H7 (cell line): Measurements from ENCODE around the gene TYRP1. TPM values are rescaled to one million over a fixed set of nuclear protein-coding genes. Genes with fewer than 3 reads are reported as not detected.

Experiments used
- DNase-seq: peaks from one replicate; pipeline ENCODE4 v3.0.0; 2012
- H3K27me3 ChIP-seq: 2 replicates; pipeline ENCODE4 v1.6.0; 2011; ENCODE audit warnings: mild to moderate bottlenecking, low read length; ENCODE audit not compliant: control insufficient read depth, insufficient read depth
- H3K36me3 ChIP-seq: replicated peaks from 2 replicates; pipeline ENCODE4 v1.5.1; 2011; ENCODE audit warnings: low read length; ENCODE audit not compliant: control insufficient read depth, insufficient read depth
- H3K4me3 ChIP-seq: 2 replicates; pipeline ENCODE4 v1.5.1; 2011; ENCODE audit warnings: low read depth, mild to moderate bottlenecking, control low read depth, low read length, moderate library complexity; ENCODE audit not compliant: insufficient read depth
- total RNA-seq: library from RNA; depleted of rRNA; stranded (reverse); fragments of >200 nt; shearing (Covaris generic); gene quantifications from 2 replicates; pipeline ENCODE4 v1.2.3, GENCODE V29; 2014

The TYRP1 gene
- total RNA-seq, 1 experiment from 2014 or later = 0.59 TPM

- H3K36me3 ChIP-seq = no peaks in the 10 kb centered on the region
- DNase-seq = no peak
- no peaks in the 10 kb centered on the region for H3K27me3 ChIP-seq
- H3K4me3 ChIP-seq = no peak overlapping the region
Measured at GRCh38 chr9:12680341-12680740, 12.8 kb upstream of the TYRP1 start.

DNA sequence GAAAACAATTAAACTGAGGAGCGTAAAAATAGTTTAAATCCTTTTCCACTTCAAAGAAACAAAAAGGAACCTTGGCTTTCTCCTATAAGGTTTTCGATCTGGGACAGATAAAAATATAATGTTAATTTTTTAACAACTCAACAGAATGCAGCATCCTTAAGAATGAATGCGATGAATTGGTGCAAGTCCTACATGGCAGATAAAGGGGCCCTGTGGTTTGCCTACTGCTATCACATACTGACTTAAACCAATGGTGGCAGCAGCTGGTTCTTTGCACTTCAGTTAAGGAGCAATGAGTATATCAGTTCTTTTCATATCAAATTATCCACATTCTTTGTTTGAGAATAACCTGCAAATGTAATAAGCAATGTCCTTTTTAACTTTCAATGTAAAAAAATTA lies 12.4 kb upstream of the TYRP1 start:
- Histone ChIP-seq H3K4me3 (no peak overlapping the region), H3K36me3 (no peaks in the 10 kb centered on the region), H3K27me3 (no peaks in the 10 kb centered on the region)
- no peak for DNase-seq

DNA sequence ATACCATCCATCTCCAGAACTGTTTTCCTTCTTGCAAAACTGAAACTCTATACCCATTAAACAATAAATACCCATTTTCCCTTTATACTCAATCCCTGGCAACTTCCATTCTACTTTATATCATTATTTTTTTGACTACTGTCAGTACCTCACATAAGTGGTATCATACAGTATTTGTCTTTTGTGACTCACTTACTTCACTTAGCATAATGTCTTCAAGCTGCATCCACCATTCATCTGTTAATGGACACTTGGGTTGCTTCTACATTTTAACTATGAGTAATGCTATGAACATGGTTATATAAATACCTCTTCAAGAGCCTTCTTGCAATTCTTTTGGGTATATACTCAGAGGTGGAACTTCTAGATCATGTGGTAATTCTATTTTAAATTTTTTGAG lies 11.6 kb upstream of the TYRP1 start:
- Histone ChIP-seq H3K4me3 (no peak overlapping the region), H3K27me3 (no peaks in the 10 kb centered on the region), H3K36me3 (no peaks in the 10 kb centered on the region)
- DNase-seq = no peak

- Histone ChIP-seq H3K36me3 (no peaks in the 10 kb centered on the region), H3K4me3 (no peak overlapping the region), H3K27me3 (no peaks in the 10 kb centered on the region)
- no peak for DNase-seq
Measured at GRCh38 chr9:12684974-12685373, 8.2 kb upstream of the TYRP1 start.

- no peaks in the 10 kb centered on the region for H3K36me3 ChIP-seq
- H3K4me3 ChIP-seq = no peak overlapping the region
- no peaks in the 10 kb centered on the region for H3K27me3 ChIP-seq
- no peak for DNase-seq
Measured at GRCh38 chr9:12689233-12689632, 4.0 kb upstream of the TYRP1 start.

GRCh38 chr9:12694013-12694412 lies 828 bp downstream of the TYRP1 start:
- no peak overlapping the region for H3K4me3 ChIP-seq
- DNase-seq = no peak
- no peaks in the 10 kb centered on the region for H3K27me3 ChIP-seq
- H3K36me3 ChIP-seq = no peaks in the 10 kb centered on the region

- H3K27me3 ChIP-seq = no peaks in the 10 kb centered on the region
- H3K4me3 ChIP-seq = no peak overlapping the region
- DNase-seq = no peak
- no peaks in the 10 kb centered on the region for H3K36me3 ChIP-seq
Measured at GRCh38 chr9:12695474-12695873, 2.3 kb downstream of the TYRP1 start.

GRCh38 chr9:12696931-12697622 lies 3.9 kb downstream of the TYRP1 start:
- Histone ChIP-seq H3K36me3 (no peaks in the 10 kb centered on the region), H3K27me3 (no peaks in the 10 kb centered on the region), H3K4me3 (no peak overlapping the region)
- DNase-seq = no peak

GRCh38 chr9:12697719-12698118 lies 4.5 kb downstream of the TYRP1 start:
- H3K4me3 ChIP-seq = no peak overlapping the region
- no peak for DNase-seq

DNA sequence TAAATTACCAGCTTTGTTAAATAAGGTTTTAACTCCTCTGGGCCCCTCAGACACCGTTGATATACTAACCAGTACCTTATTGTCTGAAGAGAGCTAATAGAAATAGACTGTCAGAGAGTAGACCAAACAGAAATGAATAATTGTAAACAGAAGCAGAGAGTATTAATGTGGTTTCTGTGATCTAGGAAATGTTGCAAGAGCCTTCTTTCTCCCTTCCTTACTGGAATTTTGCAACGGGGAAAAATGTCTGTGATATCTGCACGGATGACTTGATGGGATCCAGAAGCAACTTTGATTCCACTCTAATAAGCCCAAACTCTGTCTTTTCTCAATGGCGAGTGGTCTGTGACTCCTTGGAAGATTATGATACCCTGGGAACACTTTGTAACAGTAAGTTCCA lies 5.1 kb downstream of the TYRP1 start:
- H3K27me3 ChIP-seq = no peaks in the 10 kb centered on the region
- no peak overlapping the region for H3K4me3 ChIP-seq
- H3K36me3 ChIP-seq = no peaks in the 10 kb centered on the region
- DNase-seq = no peak

More at GRCh38 chr9:12697719-12698118, 4.5 kb downstream of the TYRP1 start:
- Histone ChIP-seq H3K36me3 (no peaks in the 10 kb centered on the region), H3K27me3 (no peaks in the 10 kb centered on the region)

DNA sequence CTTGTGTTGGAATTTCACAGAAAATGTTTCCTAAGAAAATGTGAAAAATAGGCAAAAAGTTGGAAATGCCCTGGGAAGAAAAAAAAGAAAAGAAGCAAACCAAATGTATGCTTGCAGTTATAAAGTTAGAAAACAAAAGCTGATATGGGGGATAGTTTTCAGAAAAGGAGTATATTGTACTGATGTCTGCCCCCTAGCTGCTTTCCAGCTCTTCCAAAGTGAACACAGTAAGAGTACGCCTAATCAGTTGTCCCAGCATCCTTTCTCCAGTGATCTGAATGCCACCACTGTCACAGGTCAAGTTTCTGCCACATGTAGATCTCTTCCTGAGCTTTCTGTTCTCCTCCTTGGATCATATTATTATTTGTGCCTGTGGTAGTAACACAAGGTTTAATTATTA lies 5.8 kb downstream of the TYRP1 start:
- Histone ChIP-seq H3K27me3 (no peaks in the 10 kb centered on the region), H3K36me3 (no peaks in the 10 kb centered on the region), H3K4me3 (no peak overlapping the region)
- DNase-seq = no peak

- DNase-seq = no peak
- Histone ChIP-seq H3K27me3 (no peaks in the 10 kb centered on the region), H3K36me3 (no peaks in the 10 kb centered on the region), H3K4me3 (no peak overlapping the region)
Measured at GRCh38 chr9:12699529-12699928, 6.3 kb downstream of the TYRP1 start.

GRCh38 chr9:12701126-12701525 lies 7.9 kb downstream of the TYRP1 start:
- H3K36me3 ChIP-seq = no peaks in the 10 kb centered on the region
- H3K4me3 ChIP-seq = no peak overlapping the region
- H3K27me3 ChIP-seq = no peaks in the 10 kb centered on the region
- DNase-seq = no peak

- DNase-seq = peak; percentile 5
- Histone ChIP-seq H3K27me3 (no peaks in the 10 kb centered on the region), H3K4me3 (no peak overlapping the region), H3K36me3 (no peaks in the 10 kb centered on the region)
Measured at GRCh38 chr9:12702160-12702758, 9.1 kb downstream of the TYRP1 start.

DNA sequence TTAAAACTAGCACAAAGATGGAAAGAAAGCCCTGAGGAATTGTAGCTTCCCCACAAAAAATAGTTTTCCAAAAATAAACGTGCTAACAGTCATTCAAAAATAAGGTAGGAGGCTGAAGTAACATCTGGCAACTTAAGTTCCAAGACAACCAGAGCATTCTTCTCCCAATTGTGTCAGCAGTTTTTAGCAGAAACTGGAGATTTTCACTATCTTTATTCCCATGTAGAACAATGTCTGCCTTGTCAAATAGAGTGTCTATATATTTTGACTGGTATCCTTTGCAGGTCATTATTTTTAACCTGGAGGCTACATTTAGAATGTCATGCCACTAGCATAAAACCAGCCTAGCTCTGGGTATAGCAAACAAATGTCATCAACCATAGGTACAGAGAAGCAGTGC lies 10.8 kb downstream of the TYRP1 start:
- Histone ChIP-seq H3K36me3 (no peaks in the 10 kb centered on the region), H3K4me3 (no peak overlapping the region), H3K27me3 (no peaks in the 10 kb centered on the region)
- DNase-seq = no peak
